Activated naive CD8-positive, alpha-beta T cell treated with anti-CD3 and anti-CD28 coated beads, Interleukin-2, amount 10 ng/mL, durations not matched to agents 7 days and 5 days (primary cell): ENCODE results near the gene DMKN. TPM values are rescaled to one million over a fixed set of nuclear protein-coding genes. Genes with fewer than 3 reads are reported as not detected.

Experiments
- ATAC-seq: fragments of 150-1000 bp; cut with Tn5 transposase; one replicate; pipeline ENCODE4 v1.10.0; 2021; ENCODE audit warnings: low read depth, moderate library complexity
- POLR2A ChIA-PET: fragments of 350-600 bp; sonication (Branson Sonifier 250); formaldehyde crosslinking; loops from one replicate; lab custom pipeline; 2021; ENCODE audit warnings: antibody characterized with exemption; lab: Charles Lee
- DNase-seq: peaks from one replicate; pipeline ENCODE4 v3.0.0; 2021
- H3K27ac Mint-ChIP-seq: one replicate; pipeline ENCODE4 v1.8.0; 2022; ENCODE audit warnings: mild to moderate bottlenecking, mixed read lengths
- H3K27me3 Mint-ChIP-seq: one replicate; pipeline ENCODE4 v1.8.0; 2022; ENCODE audit warnings: mild to moderate bottlenecking, moderate library complexity, mixed read lengths
- H3K36me3 Mint-ChIP-seq: one replicate; pipeline ENCODE4 v1.8.0; 2021; ENCODE audit warnings: mild to moderate bottlenecking, mixed read lengths
- H3K4me1 Mint-ChIP-seq: one replicate; pipeline ENCODE4 v1.8.0; 2021; ENCODE audit warnings: mixed read lengths
- H3K4me3 Mint-ChIP-seq: one replicate; pipeline ENCODE4 v1.8.0; 2022; ENCODE audit warnings: mild to moderate bottlenecking, moderate library complexity, mixed read lengths
- H3K9me3 Mint-ChIP-seq: one replicate; pipeline ENCODE4 v1.8.0; 2021; ENCODE audit warnings: mixed read lengths
- total RNA-seq, 2 experiments: library from RNA; stranded (reverse); gene quantifications; one replicate each; pipeline ENCODE4 v1.2.3, GENCODE V29; 2021

DMKN gene
- total RNA-seq, 2 experiments from 2014 or later, result 2.5 to 3.5 TPM

DNA sequence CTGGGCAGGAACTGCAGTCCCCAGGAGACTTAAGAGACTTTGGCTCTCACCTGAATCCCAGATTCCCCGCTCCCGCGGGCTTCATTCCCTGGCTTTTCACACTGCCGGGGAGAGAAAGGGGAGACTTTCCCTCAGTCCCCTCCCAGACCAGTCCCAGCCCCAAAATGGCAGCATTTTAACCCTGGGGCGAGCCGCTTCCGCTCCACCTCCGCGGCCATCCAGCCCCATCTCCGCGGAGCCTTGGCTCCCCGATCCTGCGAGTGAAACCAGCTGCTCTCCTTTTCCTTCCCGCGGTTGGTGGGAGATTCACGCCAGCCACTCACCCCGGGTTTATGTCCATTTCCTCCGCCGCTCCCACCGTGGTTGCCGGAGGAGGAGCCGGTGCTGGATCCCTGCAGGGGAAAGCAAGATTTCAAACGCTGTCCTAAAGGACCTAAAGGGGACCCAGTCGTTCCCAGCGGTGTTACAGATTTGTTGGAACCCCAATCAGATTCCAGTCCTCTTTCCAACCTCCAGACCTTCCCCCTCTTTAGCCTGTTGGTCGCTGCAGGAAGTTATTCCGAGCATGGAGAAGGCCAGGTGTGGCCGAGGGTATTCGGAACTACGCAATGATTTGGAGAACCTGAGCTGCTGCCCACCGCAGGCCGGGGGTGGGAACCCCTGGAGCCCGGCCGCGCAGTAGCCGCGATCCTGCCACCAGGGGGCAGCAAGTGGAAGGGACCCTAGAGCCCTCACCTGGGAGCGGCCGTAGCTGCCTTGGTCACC is 3.4 kb downstream of the DMKN start:
- peak; percentile 72 for ATAC-seq

GRCh38 chr19:35509018-35509652 is 4.3 kb downstream of the DMKN start:
- Mint-ChIP-seq H3K27me3 (peaks cover 51% of the 10 kb centered on the region), H3K4me3 (peak overlapping the region; percentile 52), H3K4me1 (peaks cover 7% of the 10 kb centered on the region), H3K27ac (no peak overlapping the region), H3K9me3 (no peaks in the 10 kb centered on the region), H3K36me3 (no peaks in the 10 kb centered on the region)
- DNase-seq, result no peak
- POLR2A ChIA-PET, result interaction anchor here (0.6 kb wide), 1 partner anchor 520 kb away, joined by 4 read pairs; no protein-coding TSS in a partner anchor
- ATAC-seq, result peak; percentile 65

More for the DNA sequence above, 3.4 kb downstream of the DMKN start:
- DNase-seq, result peak; percentile 83
- POLR2A ChIA-PET, result interaction anchor here (0.6 kb wide), 1 partner anchor 521 kb away, joined by 4 read pairs; no protein-coding TSS in a partner anchor
- Mint-ChIP-seq H3K36me3 (no peaks in the 10 kb centered on the region), H3K27me3 (peaks cover 51% of the 10 kb centered on the region), H3K4me3 (peak overlapping the region; percentile 52), H3K9me3 (no peaks in the 10 kb centered on the region), H3K4me1 (peaks cover 7% of the 10 kb centered on the region), H3K27ac (no peak overlapping the region)

- ATAC-seq (no peak), DNase-seq (no peak)
- no peaks in the 10 kb centered on the region for H3K9me3 Mint-ChIP-seq
- no peak overlapping the region for H3K4me3 Mint-ChIP-seq
- H3K4me1 Mint-ChIP-seq, result peaks cover 7% of the 10 kb centered on the region
- H3K27me3 Mint-ChIP-seq, result peaks cover 49% of the 10 kb centered on the region
- no peak overlapping the region for H3K27ac Mint-ChIP-seq
- no peaks in the 10 kb centered on the region for H3K36me3 Mint-ChIP-seq
- POLR2A ChIA-PET, result no interaction called here
These were observed 5.3 kb downstream of the DMKN start for GRCh38 chr19:35508129-35508528.

DNA sequence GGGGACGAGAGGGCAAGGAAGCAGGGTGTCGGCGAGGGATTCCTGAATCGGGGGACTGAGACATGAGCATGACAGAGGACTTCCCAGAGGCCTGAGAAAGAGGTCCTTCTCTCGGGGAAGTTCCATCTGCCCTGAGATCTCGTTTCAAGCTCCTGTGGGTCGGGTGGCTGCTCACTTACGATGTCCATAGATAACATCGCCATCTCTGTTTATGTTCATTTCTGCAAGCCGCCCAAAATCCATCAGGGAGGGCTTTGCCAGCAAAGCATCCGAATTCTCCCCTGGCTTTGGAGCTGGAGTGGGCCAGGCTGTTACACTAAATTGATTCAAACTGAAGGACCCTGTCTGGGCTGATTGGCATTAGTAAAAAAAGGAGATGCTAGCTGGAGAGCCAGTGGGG is 5.9 kb downstream of the DMKN start:
- no peak for DNase-seq
- H3K9me3 Mint-ChIP-seq, result no peaks in the 10 kb centered on the region
- H3K36me3 Mint-ChIP-seq, result no peaks in the 10 kb centered on the region
- H3K27ac Mint-ChIP-seq, result no peak overlapping the region
- H3K4me1 Mint-ChIP-seq, result peaks cover 7% of the 10 kb centered on the region
- POLR2A ChIA-PET, result no interaction called here
- H3K4me3 Mint-ChIP-seq, result no peak overlapping the region
- ATAC-seq, result no peak
- peaks cover 46% of the 10 kb centered on the region for H3K27me3 Mint-ChIP-seq

GRCh38 chr19:35506011-35506410 is 7.4 kb downstream of the DMKN start:
- Mint-ChIP-seq H3K4me1 (peaks cover 10% of the 10 kb centered on the region), H3K36me3 (no peaks in the 10 kb centered on the region), H3K9me3 (no peaks in the 10 kb centered on the region), H3K27me3 (peaks cover 42% of the 10 kb centered on the region), H3K4me3 (no peak overlapping the region), H3K27ac (no peak overlapping the region)
- POLR2A ChIA-PET, result interaction anchor here (0.6 kb wide), 1 partner anchor 230 kb away, joined by 3 read pairs; no protein-coding TSS in a partner anchor
- ATAC-seq (no peak), DNase-seq (no peak)

DNA sequence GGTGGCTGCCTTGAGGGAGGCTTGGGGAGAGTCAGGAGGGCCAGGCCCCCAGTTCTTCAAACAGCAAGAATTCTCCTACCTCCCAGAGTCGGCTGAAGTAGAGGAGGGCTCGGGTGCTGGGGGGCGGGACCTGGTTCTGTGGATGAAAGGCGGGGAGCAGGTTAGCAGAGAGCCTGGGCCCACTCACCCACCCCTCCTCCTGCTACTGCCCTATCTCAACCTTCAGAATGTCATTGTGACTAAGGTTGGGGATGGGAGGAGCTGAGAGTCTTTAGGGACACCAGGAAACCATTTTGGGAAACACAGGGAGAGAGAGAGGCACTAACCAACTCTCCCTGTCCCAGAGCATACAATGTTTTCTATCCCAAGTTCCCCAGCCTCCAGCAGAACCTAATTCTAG is 10.7 kb downstream of the DMKN start:
- POLR2A ChIA-PET, result no interaction called here
- no peak for ATAC-seq
- H3K27me3 Mint-ChIP-seq, result peaks cover 15% of the 10 kb centered on the region
- H3K4me1 Mint-ChIP-seq, result peaks cover 3% of the 10 kb centered on the region
- H3K9me3 Mint-ChIP-seq, result no peaks in the 10 kb centered on the region
- no peak overlapping the region for H3K27ac Mint-ChIP-seq
- H3K4me3 Mint-ChIP-seq, result no peak overlapping the region
- no peaks in the 10 kb centered on the region for H3K36me3 Mint-ChIP-seq
- DNase-seq, result no peak

DNA sequence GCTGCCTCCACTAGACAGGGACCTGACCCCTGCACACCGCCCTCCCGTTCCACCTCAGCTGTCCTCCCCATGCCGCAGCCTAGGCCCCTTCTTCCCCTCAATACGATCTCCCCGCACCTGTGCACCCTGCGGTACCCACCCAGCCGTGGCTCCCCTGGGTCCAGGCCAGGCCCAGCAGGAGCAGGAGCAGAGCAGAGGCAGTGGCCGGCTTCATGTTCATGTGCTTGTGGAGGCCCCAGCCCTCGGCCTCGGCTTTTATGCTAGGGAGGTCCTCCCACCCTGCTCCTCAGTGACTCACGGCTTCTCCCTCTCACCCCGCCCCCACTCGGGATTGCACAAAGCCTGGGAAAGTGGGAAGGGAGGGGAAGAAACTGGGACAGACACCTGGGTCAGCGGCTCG is 11.8 kb downstream of the DMKN start:
- H3K27me3 Mint-ChIP-seq, result peaks cover 9% of the 10 kb centered on the region
- POLR2A ChIA-PET, result no interaction called here
- no peak for DNase-seq
- H3K4me1 Mint-ChIP-seq, result peaks cover 3% of the 10 kb centered on the region
- no peaks in the 10 kb centered on the region for H3K36me3 Mint-ChIP-seq
- no peak overlapping the region for H3K4me3 Mint-ChIP-seq
- no peaks in the 10 kb centered on the region for H3K9me3 Mint-ChIP-seq
- no peak for ATAC-seq
- no peak overlapping the region for H3K27ac Mint-ChIP-seq

DNA sequence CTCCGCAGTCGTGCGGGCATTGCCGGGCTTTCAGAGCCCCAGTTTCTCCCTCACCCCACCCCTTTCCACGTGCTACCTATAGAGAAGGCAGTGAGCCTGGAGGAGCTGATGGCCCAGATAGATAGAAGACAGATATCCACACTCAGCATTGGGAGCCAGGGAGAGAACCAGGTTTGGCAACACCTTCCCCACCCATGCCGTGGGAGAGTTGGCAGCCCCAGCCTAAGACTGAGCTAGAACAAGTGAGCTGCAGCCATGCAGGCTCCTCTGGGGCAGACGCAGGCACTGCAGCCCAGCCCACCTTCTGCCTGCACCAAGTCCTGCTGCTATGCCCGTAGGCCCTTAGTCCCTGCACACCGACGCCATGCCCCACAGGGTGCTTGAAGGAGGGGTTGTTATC is 12.8 kb downstream of the DMKN start:
- no peaks in the 10 kb centered on the region for H3K36me3 Mint-ChIP-seq
- no peak for ATAC-seq
- H3K4me3 Mint-ChIP-seq, result no peak overlapping the region
- POLR2A ChIA-PET, result no interaction called here
- no peak for DNase-seq
- H3K27ac Mint-ChIP-seq, result no peak overlapping the region
- H3K4me1 Mint-ChIP-seq, result peaks cover 3% of the 10 kb centered on the region
- H3K9me3 Mint-ChIP-seq, result no peaks in the 10 kb centered on the region
- H3K27me3 Mint-ChIP-seq, result peaks cover 6% of the 10 kb centered on the region

DNA sequence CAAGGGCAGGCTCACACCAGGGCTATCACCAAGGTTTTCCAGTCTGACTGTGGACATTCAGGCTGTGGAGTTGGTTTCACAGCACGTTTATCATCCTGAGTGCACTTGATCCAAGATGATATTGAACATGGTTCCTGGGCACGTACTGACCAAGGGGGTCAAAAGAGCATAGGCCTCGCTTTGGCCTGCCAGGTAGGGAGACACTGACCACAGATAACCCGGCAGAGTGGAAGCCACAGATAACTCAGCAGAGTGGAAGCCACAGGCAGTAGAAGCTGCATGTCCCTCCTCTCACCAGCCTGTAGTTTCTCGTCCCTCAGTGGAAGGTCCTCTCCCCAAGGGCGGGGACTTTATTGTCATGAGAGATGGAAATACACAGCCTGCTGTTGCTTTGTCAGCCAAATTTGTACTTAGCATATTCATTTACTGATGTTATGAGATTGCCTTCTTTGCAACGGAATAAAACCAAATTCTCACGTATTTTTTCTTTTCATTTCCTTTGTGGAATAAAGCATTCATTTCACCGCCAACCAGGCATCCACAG is 14.4 kb downstream of the DMKN start:
- H3K27me3 Mint-ChIP-seq, result peaks cover 8% of the 10 kb centered on the region
- no peak overlapping the region for H3K4me3 Mint-ChIP-seq
- no peak for DNase-seq
- H3K27ac Mint-ChIP-seq, result no peak overlapping the region
- H3K4me1 Mint-ChIP-seq, result peaks cover 5% of the 10 kb centered on the region
- ATAC-seq, result no peak
- no peaks in the 10 kb centered on the region for H3K9me3 Mint-ChIP-seq
- POLR2A ChIA-PET, result no interaction called here
- H3K36me3 Mint-ChIP-seq, result no peaks in the 10 kb centered on the region

- POLR2A ChIA-PET, result no interaction called here
- Mint-ChIP-seq H3K4me3 (no peak overlapping the region), H3K27me3 (peaks cover 15% of the 10 kb centered on the region), H3K9me3 (no peaks in the 10 kb centered on the region), H3K4me1 (peaks cover 5% of the 10 kb centered on the region), H3K27ac (no peak overlapping the region), H3K36me3 (no peaks in the 10 kb centered on the region)
- DNase-seq (no peak), ATAC-seq (no peak)
These were observed 15.2 kb downstream of the DMKN start for GRCh38 chr19:35498220-35498619.

- DNase-seq (no peak), ATAC-seq (no peak)
- H3K4me1 Mint-ChIP-seq, result peaks cover 5% of the 10 kb centered on the region
- no peak overlapping the region for H3K27ac Mint-ChIP-seq
- H3K27me3 Mint-ChIP-seq, result peaks cover 19% of the 10 kb centered on the region
- POLR2A ChIA-PET, result no interaction called here
- H3K4me3 Mint-ChIP-seq, result no peak overlapping the region
- no peaks in the 10 kb centered on the region for H3K36me3 Mint-ChIP-seq
- no peaks in the 10 kb centered on the region for H3K9me3 Mint-ChIP-seq
These were observed 16.0 kb downstream of the DMKN start for GRCh38 chr19:35497406-35497805.

DNA sequence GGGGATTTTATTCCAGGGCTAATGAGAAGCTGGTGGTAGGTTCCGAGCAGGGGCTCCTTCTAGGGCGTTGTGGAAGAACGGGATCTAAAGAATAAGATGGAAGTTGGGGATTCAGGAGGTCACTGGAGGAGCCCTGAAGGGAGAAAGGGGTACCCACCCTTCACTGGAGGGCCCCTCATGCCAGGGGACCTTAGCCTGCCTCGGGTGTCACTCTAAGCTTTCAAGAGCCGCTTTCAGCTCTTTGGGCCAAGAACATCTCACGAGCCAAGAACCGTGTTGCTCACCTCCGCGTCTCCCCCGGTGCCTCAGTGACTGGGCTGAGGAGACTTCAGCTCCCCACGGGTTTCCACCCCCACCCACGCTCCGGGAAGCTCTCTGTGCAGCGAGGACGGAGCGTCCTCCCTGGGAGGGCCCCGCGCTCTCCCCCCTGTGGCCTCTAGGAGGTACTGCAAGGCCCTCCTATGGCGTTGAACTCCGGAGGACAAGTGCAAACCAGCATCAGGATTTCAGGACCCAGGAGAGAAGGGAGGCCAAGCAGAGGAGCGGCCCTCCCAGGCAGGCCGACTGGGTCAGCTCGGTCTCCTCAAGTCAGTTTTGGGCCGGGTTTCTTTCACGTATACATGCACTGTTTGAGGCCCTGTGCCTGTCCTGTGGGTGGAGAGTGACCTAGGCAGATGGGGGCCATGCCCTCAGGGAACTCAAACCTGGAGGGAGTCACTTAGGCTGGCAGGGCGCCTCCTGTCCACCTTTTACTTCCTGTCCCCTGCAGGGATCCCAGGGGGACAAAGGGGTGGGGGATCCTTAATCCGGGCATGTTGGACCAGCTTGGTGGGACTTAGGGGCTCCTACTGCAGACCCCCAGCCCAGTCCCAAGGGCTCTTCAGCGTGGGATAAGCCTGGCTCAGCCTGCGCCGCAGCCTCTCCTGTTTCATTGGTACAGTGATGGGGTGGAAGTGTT is 18.1 kb downstream of the DMKN start:
- DNase-seq (peak; percentile 73), ATAC-seq (peak; percentile 85)
- Mint-ChIP-seq H3K27ac (no peak overlapping the region), H3K9me3 (no peaks in the 10 kb centered on the region), H3K27me3 (peaks cover 19% of the 10 kb centered on the region), H3K4me1 (peaks cover 2% of the 10 kb centered on the region), H3K36me3 (no peaks in the 10 kb centered on the region), H3K4me3 (peak overlapping the region; percentile 37)
- POLR2A ChIA-PET, result interaction anchor here (0.6 kb wide), 1 partner anchor 415 kb away, joined by 3 read pairs; no protein-coding TSS in a partner anchor

- no peak for DNase-seq
- ATAC-seq, result no peak
- POLR2A ChIA-PET, result no interaction called here
- no peak overlapping the region for H3K27ac Mint-ChIP-seq
- H3K27me3 Mint-ChIP-seq, result peaks cover 17% of the 10 kb centered on the region
- no peaks in the 10 kb centered on the region for H3K9me3 Mint-ChIP-seq
- peaks cover 2% of the 10 kb centered on the region for H3K4me1 Mint-ChIP-seq
- no peaks in the 10 kb centered on the region for H3K36me3 Mint-ChIP-seq
- H3K4me3 Mint-ChIP-seq, result no peak overlapping the region
These were observed 19.5 kb downstream of the DMKN start for GRCh38 chr19:35493971-35494370.
